RPMI8226 (cell line): ENCODE data around the gene GNA12.
A peak's percentile ranks its signal among the peaks of the same experiment; 100 is the strongest.

Source experiments
- DNase-seq: peaks from one replicate; pipeline ENCODE4 v3.0.0-alpha.2; 2015

GNA12 gene, protein sequence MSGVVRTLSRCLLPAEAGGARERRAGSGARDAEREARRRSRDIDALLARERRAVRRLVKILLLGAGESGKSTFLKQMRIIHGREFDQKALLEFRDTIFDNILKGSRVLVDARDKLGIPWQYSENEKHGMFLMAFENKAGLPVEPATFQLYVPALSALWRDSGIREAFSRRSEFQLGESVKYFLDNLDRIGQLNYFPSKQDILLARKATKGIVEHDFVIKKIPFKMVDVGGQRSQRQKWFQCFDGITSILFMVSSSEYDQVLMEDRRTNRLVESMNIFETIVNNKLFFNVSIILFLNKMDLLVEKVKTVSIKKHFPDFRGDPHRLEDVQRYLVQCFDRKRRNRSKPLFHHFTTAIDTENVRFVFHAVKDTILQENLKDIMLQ

GRCh38 chr7:2844153-2845033, at the start of gene GNA12:
TSS of gene GNA12 (minus strand) at chr7:2844308. CDS start at chr7:2844161, 147 bp downstream.
- peak; percentile 99 for DNase-seq

DNA sequence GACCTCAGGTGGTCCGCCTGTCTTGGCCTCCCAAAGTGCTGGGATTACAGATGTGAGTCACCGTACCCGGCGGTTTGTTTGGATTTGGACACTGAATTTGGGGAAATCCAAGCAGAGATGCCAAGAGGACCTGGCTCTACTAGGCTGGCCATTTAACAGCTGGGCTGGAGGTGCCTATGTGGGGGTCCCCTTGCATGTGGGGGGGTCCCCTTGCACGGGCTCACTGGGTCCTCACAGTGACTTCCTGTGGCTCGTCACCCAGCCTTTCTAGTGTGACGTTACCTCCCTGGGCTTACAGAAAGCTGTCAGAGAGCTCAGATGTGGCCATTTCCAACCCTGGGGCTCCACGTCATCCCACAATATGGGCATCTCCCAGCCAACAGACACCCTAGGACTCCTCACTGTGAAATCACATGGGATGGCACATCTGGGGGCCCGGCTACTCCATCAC, 49.3 kb upstream of the GNA12 start:
- DNase-seq, result no peak

DNA sequence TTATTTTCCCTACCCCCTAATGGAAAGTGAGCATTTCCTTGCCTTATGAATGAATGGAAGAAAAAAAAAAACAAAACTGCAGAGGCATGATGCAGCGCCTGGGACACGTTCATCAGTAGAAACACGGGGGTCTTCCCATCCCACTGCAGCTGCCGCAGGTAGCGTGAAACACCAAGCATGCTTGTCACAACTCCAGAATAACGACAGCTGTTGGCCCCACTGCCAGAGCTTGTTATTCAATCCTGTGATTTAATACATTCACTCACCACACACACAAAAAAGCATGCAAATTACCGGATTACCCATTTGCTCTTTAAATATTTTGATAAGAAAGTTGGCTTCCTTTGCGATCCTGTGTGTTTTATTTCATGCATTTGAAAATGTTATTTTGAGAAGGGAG, 48.4 kb upstream of the GNA12 start:
- no peak for DNase-seq

DNA sequence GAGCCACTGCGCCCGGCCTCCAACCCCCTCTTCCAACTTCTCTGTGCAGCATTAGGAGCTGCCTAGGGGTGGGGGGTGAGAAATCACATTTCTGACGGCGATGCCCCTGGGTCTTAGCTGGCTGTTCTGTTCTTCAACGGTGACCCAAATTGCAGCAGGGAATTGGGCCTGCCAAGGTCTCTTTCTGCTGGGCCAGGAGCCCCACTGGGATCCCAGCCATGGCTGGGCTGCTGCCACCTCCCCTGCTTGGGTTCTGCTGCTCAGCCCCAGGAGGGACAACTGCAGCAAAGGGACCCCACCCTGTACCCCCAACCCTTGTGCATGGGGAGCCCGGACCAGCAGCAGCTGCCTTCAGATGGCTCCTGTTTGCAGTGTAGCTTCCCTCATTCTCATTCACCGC, 43.7 kb upstream of the GNA12 start:
- DNase-seq, result no peak

DNA sequence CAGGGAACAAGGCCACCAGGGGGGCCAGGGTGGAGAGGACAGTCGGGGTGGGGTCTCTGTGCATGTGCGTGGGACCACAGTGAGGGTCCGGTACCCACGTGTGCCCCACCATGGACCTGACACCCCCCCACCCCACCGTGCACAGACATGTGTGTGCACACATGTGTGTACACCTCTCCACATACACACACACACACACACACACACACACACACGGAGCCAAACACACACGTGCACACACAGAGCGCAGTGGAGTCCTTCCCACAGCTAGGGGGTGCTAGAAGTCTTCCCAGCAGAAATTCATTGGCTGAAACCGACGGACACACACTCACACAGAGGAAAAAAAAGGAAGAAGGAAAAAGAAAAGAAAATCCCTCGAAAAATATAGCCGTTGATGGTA, 42.8 kb upstream of the GNA12 start:
- peak; percentile 79 for DNase-seq

DNA sequence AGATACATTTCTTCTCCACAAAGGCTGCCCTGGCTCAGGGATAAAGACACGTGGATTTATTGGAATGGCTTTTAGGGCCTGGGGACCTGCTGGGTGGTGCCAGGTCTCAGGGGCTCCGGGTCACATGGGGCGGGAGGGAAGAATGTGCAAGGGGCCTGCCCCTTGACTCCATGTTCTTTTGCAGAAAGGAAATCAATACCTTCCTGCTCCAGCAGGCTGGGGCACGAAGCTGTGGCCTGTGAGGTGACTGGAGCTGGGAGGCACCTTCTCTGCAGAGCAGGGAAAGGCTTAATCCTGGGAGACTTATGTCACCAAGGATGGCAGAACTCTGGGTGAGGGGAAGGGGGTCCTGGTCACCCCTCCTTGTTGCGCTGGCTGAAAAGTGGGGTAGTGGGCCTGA, 42.3 kb upstream of the GNA12 start:
- no peak for DNase-seq

DNA sequence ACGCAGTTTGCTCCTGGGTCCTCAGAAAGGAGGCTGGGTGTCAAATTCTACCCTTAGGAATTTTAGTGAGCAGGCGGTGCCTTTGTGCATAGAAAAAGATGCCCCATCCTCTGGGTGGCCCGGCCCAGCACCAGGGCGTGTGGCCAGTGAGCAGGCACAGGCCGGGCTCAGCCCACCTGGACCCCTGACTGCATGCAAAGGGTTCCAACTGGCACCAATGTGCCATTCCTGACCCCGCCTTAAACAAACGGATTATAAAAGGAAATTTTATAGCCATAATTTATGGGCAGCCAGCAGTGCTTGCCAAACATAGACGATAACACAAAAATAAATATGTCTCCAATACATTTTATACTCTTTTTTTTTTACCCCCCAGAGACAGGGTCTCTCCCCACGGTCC, 40.1 kb upstream of the GNA12 start:
- DNase-seq, result no peak

GRCh38 chr7:2883101-2883500, 39.0 kb upstream of the GNA12 start:
- no peak for DNase-seq

DNA sequence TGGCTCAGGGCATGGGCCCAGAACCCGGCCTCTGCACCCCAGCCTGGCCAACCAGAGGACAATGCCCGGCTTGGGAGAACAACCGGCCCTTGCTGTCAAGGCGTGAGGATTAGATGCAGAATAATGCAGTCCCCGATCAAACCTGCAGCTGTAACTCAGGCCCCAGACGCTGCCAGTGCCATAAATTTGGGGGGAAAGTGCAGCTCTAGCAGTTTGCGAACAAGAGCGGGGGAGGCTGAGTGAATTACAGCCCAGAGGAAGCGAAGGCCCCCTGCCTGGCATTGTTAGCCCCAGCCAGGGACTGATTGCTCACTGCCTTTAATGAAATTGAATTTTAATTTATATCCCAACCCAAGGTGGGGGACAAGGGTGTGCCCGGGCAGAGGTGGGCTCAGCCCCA, 38.0 kb upstream of the GNA12 start:
- DNase-seq, result no peak

DNA sequence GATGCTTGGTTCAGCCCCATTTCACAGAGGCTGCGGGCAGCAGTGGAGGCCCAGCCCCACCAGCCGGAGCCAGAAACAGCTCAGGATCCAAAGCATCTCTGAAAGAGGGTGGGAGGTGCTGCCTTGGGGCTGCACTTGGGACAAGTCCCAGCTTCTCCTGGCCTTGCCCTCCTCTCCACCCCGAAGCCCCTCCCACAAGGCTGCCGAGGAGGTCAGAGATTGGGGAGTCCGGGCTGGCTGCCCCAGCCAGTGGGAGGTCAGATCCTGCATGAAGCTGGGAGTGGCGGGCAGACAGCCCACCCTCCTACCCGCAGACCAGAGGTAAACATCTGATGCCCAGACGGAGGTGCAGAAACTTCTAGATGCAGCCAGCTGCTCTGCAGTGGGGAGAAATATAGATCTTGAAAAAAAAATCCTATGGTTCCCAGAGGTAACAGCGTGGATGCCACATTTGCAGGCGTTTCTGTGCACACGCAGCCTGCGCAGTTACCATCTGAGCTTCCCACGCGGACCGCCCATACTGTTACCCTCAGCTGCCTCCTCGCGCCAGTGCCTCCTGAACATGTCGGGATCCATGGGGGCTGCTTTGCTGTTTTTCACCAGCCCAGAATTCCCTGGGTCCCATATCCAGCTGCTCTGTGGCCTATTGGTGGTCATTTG, 36.9 kb upstream of the GNA12 start:
- DNase-seq, result no peak

GRCh38 chr7:2880051-2880450, 35.9 kb upstream of the GNA12 start:
- no peak for DNase-seq

GRCh38 chr7:2879354-2879753, 35.2 kb upstream of the GNA12 start:
- no peak for DNase-seq

- no peak for DNase-seq
Measured at GRCh38 chr7:2878306-2878705, 34.2 kb upstream of the GNA12 start.

- DNase-seq, result peak; percentile 53
Measured at GRCh38 chr7:2876031-2876731, 32.1 kb upstream of the GNA12 start.

GRCh38 chr7:2873686-2874551, 29.8 kb upstream of the GNA12 start:
- DNase-seq, result peak; percentile 78

DNA sequence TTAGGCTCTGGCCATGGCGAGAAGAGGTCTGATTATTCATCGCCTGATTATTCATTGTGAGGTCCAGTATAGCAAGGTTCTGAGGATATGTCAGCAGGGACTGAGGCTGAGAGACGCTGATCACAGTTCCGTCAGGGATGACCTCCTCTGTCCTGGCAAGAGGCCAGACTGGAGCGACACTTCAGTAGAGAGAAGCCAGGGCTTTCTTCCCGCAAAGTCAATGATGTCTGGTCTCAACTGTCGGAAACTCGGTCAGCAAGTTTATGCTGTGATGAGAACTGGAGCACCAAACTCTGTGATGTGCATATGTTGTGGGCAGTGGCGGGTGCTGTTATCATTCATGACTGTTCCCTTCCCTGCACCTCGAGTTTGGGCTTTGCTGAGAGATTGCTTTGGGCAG, 29.0 kb upstream of the GNA12 start:
- DNase-seq, result peak; percentile 91

- DNase-seq, result no peak
Measured at GRCh38 chr7:2872296-2872874, 28.3 kb upstream of the GNA12 start.

GRCh38 chr7:2870471-2870931, 26.4 kb upstream of the GNA12 start:
- DNase-seq, result peak; percentile 66

GRCh38 chr7:2869981-2870380, 25.9 kb upstream of the GNA12 start:
- DNase-seq, result no peak

DNA sequence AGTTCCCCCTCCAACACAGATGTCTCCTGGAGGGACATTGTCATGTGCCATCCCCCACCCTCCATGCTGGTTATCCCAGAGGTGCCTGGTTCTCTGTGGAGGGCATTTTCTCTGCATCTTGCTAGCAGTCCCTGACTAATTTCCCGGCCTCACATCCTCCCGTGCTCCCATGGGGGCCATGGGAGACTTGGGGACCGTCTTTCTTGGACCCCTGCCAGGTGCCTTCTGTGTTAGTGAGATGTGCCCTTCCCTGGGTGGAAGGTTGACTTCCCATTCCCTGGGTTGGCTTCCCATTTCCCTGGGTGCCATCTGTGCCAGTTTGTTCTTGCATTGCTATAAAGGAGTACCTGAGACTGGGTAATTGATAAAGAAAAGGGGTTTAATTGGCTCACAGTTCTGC, 22.5 kb upstream of the GNA12 start:
- no peak for DNase-seq

DNA sequence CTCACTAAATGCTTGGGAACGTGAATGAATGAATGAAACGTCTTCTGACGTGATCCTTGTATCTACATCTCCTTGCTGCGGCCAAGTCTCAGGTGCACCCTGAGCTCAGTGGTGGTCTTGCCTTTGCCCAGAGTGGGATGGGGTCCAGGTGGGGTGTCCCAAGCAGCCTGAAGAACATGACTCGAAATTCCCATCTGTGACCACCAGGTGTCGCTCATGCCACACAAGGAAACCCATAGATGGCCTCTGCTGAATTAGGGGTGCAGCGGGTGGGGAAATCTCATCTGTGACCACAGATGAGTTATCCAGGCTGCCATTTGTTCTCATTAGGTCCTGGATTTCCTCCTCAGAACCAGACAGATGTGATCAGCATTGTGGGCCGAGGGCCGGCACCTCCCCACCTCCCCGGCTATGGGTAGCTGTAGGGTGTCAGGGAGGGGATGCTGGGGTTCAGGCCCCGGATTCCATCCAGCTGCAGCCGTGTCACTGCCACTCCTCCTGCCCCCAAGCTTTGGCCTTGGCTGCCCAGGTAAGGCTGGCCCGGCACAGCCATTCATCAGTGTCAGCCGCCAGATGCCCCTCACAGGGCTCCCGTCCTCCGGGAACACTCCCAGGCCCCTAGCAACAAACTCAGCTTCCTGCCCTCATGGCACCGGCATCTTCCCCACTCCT, 21.0 kb upstream of the GNA12 start:
- peak; percentile 74 for DNase-seq
